ENCODE measurements around the gene NPM1.

GRCh38 chr5:171436804-171437285 is 49.2 kb downstream of the NPM1 start:
- TF ChIP-seq CTCF (IDR thresholded peaks at IDR 0.05; ENCODE audit: low read depth, low read length, missing input control) (no peak), HNF4G (IDR thresholded peaks at IDR 0.05) (no peak), REST (IDR thresholded peaks at IDR 0.05) (no peak), RAD21 (IDR thresholded peaks at IDR 0.05) (no peak), SP1 (IDR thresholded peaks at IDR 0.05) (no peak)

All from liver (tissue), 3 donors.